SU-DHL-6 (cell line): Measurements from ENCODE around the gene NAPA.

Source experiments
- H2AFZ ChIP-seq: fragments of 200-600 bp; sonication (generic); 2 replicates; pipeline ENCODE4 v1.6.1; 2014; ENCODE audit warnings: low read depth, mild to moderate bottlenecking, moderate library complexity, mixed read lengths, antibody characterized with exemption, low read length; ENCODE audit not compliant: severe bottlenecking
- H3F3A ChIP-seq: fragments of 200-600 bp; shearing (Covaris generic); 2 replicates; pipeline ENCODE4 v1.6.0; 2016; ENCODE audit warnings: antibody characterized with exemption, mild to moderate bottlenecking; ENCODE audit not compliant: insufficient read depth
- H3K27ac ChIP-seq: fragments of 200-600 bp; sonication (generic); 2 replicates; pipeline ENCODE4 v1.5.1; 2016; ENCODE audit warnings: low read depth, mild to moderate bottlenecking, low read length, moderate library complexity, mixed read lengths
- H3K27me3 ChIP-seq: fragments of 200-600 bp; sonication (generic), shearing (Covaris generic); 2 replicates; pipeline ENCODE4 v1.6.0; 2014; ENCODE audit warnings: mild to moderate bottlenecking, low read length
- H3K36me3 ChIP-seq: fragments of 200-600 bp; sonication (generic); 2 replicates; pipeline ENCODE4 v1.6.1; 2014; ENCODE audit warnings: mild to moderate bottlenecking, low read length, mixed read lengths
- H3K4me2 ChIP-seq: fragments of 300-600, 200-600 bp; shearing (Covaris generic), sonication (generic); 2 replicates; pipeline ENCODE4 v1.6.0; 2014; ENCODE audit warnings: low read length, low read depth, mild to moderate bottlenecking; ENCODE audit not compliant: poor library complexity, severe bottlenecking
- H3K4me3 ChIP-seq: fragments of 200-600 bp; sonication (generic); 2 replicates; pipeline ENCODE4 v1.5.1; 2014; ENCODE audit warnings: antibody characterized with exemption, low read length, mild to moderate bottlenecking, mixed read lengths; ENCODE audit not compliant: insufficient read depth, poor library complexity, severe bottlenecking
- H3K79me2 ChIP-seq: fragments of 200-600 bp; sonication (generic); 2 replicates; pipeline ENCODE4 v1.6.1; 2014; ENCODE audit warnings: mild to moderate bottlenecking, low read length, moderate library complexity; ENCODE audit not compliant: insufficient read depth
- H3K9ac ChIP-seq: fragments of 200-600 bp; sonication (generic); 2 replicates; pipeline ENCODE4 v1.7.0; 2014; ENCODE audit warnings: mild to moderate bottlenecking, low read length
- H3K9me2 ChIP-seq: fragments of 200-600 bp; sonication (generic); replicated peaks from 2 replicates; pipeline ENCODE4 v1.6.1; 2014; ENCODE audit warnings: low read length; ENCODE audit not compliant: insufficient read depth
- H3K9me3 ChIP-seq: fragments of 200-600 bp; sonication (generic); 2 replicates; pipeline ENCODE4 v1.6.1; 2014; ENCODE audit warnings: low read length, mixed read lengths; ENCODE audit not compliant: insufficient read depth
- H4K20me1 ChIP-seq: fragments of 200-600 bp; sonication (generic); 2 replicates; pipeline ENCODE4 v1.6.1; 2014; ENCODE audit warnings: low read depth, mild to moderate bottlenecking, antibody characterized with exemption, low read length, moderate library complexity, mixed read lengths
- CTCF ChIP-seq: fragments of 200-600 bp; sonication (generic); IDR thresholded peaks from one replicate; pipeline ENCODE4 v1.5.1; 2017; ENCODE audit warnings: antibody characterized with exemption, mild to moderate bottlenecking, low read length, moderate library complexity; ENCODE audit not compliant: insufficient read depth, poor library complexity, severe bottlenecking
- EZH2phosphoT487 ChIP-seq: fragments of 200-600 bp; sonication (generic), shearing (Covaris generic); conservative IDR thresholded peaks from 2 replicates; pipeline ENCODE4 v1.6.1; 2018; ENCODE audit warnings: mild to moderate bottlenecking, antibody characterized with exemption, low read length, moderate library complexity, mixed read lengths

NAPA gene

GRCh38 chr19:47534628-47535027 lies 19.8 kb upstream of the NAPA start:
- Histone ChIP-seq H2AFZ (no peak overlapping the region), H3K9me2 (no peaks in the 10 kb centered on the region), H3K79me2 (no peaks in the 10 kb centered on the region), H3K4me2 (no peak overlapping the region), H3F3A (no peaks in the 10 kb centered on the region), H3K27ac (no peak overlapping the region), H3K9ac (no peak overlapping the region), H3K4me3 (no peak overlapping the region), H3K27me3 (no peaks in the 10 kb centered on the region), H4K20me1 (no peaks in the 10 kb centered on the region), H3K9me3 (no peaks in the 10 kb centered on the region), H3K36me3 (no peaks in the 10 kb centered on the region)
- TF ChIP-seq EZH2phosphoT487 (no peak), CTCF (no peak)

GRCh38 chr19:47531640-47532387 lies 17.0 kb upstream of the NAPA start:
- H3K79me2 ChIP-seq, result no peaks in the 10 kb centered on the region
- no peaks in the 10 kb centered on the region for H3F3A ChIP-seq
- no peak overlapping the region for H3K4me3 ChIP-seq
- no peak overlapping the region for H2AFZ ChIP-seq
- H3K4me2 ChIP-seq, result no peak overlapping the region
- no peak overlapping the region for H3K9ac ChIP-seq
- H4K20me1 ChIP-seq, result no peaks in the 10 kb centered on the region
- no peak for TF ChIP-seq CTCF
- no peaks in the 10 kb centered on the region for H3K27me3 ChIP-seq
- H3K9me3 ChIP-seq, result no peaks in the 10 kb centered on the region
- H3K9me2 ChIP-seq, result no peaks in the 10 kb centered on the region
- H3K27ac ChIP-seq, result no peak overlapping the region
- no peaks in the 10 kb centered on the region for H3K36me3 ChIP-seq

- TF ChIP-seq CTCF (no peak), EZH2phosphoT487 (no peak)
- H3K9me2 ChIP-seq, result no peaks in the 10 kb centered on the region
- H3K4me3 ChIP-seq, result no peak overlapping the region
- H4K20me1 ChIP-seq, result no peaks in the 10 kb centered on the region
- no peaks in the 10 kb centered on the region for H3K27me3 ChIP-seq
- H2AFZ ChIP-seq, result no peak overlapping the region
- no peak overlapping the region for H3K9ac ChIP-seq
- no peak overlapping the region for H3K4me2 ChIP-seq
- H3K36me3 ChIP-seq, result no peaks in the 10 kb centered on the region
- H3K27ac ChIP-seq, result no peak overlapping the region
- H3F3A ChIP-seq, result no peaks in the 10 kb centered on the region
- no peaks in the 10 kb centered on the region for H3K79me2 ChIP-seq
- H3K9me3 ChIP-seq, result no peaks in the 10 kb centered on the region
Observed at GRCh38 chr19:47529018-47529742, 14.3 kb upstream of the NAPA start.
